EL (cell line): Measurements from ENCODE around the gene EPHA4.
"Not testable (repeated sequence)": the region's sequence is repeated elsewhere in the genome, so short reads cannot be mapped to it uniquely, and the experiment has no call there.

ENCODE experiments used
- DNase-seq: peaks from one replicate; pipeline ENCODE4 v3.0.0-alpha.2; 2016

Gene EPHA4

DNA sequence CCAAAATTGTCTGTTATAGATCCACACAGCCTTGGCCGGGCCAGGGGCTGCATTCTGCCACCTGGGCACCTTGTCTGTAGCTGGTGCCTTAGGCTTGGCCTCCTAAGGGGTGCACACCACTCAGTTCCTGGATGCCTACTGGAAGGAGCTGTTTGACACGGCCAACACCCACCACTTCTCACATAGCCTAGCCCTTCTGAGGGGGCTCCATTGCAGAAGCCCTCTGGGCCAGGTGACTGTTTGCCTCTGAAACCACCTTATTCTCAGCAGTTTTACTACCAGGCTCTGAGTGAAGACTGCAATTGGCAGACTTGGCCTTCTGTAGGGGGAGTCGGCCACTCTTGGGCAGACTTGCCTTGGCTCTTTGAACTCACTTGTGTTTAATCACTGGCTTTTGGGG, 39.5 kb downstream of the EPHA4 start:
- DNase-seq = no peak

DNA sequence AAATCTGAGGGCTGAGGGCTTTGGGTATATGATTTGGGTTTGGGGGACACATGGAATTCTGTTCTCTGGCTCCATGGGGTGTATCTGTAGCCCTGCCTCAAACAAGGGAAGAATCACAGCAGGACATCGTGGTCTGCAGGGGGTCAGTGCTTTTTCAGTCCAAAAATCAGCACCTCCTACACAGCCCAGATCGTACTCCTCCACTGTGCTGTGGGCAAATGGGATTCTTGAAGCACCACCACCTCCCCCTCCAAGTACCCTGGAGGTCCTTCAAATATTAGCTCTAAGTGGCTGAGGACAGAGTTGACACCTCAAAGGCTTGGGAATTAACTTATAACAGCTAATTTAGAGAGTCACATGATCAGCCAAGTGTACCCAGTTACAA, 41.5 kb downstream of the EPHA4 start:
- DNase-seq = no peak

DNA sequence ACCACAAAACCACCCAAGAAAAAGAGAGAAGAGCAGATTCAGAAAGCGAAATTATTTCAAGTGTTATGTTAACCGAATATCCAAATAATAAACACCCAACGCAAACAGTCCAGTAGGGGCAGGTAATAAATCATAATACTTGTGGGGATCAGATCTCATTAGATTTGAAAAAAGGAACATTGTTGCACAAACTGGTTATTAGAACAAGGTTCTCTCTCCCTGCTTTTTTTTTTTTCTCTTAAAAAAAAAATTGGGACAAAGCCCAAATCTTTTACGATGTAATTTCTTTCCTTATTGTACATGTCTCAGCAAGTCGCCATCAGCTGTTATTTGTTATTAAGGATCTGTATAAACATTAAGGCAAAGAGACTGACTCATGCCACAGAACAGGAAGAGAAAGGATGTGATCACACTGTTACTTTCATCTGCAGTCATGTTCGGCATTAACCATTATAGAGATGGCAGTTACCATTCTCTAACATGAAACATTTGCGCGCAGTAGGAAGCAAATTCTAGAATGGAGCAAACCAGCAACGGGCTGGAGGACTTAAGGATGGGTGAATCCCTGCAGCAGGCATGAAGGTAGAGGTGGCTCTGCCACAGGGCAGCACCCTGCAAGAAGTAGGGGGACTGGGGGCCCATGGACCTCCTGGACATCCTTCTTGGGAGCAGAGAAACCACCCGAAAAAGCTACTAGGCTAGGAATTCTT, 42.0 kb downstream of the EPHA4 start:
- peak; percentile 77 for DNase-seq

- DNase-seq = no peak
Measured at GRCh38 chr2:221529177-221529942, 42.7 kb downstream of the EPHA4 start.

- no peak for DNase-seq
Measured at GRCh38 chr2:221527776-221528309, 44.3 kb downstream of the EPHA4 start.

GRCh38 chr2:221524158-221524557, 47.9 kb downstream of the EPHA4 start:
- DNase-seq = no peak

DNA sequence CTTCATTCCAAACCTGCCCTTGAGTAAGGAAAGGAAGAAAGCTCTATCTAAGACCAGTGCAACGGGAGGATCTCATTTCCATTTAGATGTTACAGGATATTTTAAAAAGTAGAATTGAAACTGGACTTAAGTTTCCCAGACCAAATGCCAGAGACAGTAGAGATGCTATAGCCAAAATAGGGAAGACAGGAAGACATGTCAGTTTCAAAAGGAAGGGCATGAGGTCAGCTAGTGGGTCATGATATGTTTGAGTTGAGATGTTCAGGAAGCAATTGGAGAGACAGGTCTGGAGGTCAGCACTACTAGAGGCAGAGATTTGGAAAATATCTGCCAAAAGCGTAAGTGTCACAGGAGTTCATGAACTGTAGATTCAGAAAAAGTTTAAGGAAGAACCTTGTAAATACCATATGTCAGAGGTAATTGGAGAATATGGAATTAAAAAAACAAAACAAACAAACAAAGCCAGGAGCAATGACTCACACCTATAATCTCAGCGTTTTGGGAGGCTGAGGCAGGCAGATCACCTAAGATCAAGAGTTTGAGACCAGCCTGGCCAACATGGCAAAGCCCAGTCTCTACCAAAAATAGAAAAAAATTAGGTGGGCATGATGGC, 50.8 kb downstream of the EPHA4 start:
- no peak for DNase-seq

DNA sequence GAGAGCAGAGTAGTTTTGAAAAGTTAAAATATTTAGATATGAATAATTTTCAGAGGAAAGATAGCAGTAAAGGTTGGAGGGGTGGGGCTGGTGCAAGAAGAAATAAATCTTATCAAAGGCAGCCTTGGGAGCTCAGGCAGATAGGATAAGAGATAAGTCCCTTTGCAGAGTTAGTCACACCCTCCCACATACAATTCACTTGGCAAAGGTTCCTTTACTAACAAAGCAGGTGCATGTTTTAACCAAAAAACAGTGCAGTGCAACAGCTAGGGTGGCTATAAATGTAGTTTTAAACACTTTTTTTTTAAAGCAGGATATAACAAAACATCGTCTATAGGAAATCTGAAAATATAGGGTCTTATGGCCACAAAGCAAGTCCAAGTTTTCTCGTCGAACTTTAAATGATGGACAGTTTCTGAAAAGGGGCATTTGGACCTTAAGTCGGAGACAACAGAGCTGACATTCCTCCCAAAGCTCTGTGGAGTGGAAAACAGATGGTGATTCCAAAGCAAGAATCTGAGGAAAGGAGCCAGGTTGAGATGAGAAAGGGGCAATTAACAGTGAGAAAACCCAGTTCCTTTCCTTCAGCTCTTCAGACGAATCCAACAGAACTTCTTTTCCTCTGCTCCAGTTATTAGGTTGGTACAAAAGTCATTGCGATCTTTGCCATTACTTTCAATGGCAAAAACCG, 53.0 kb downstream of the EPHA4 start:
- peak; percentile 5 for DNase-seq

DNA sequence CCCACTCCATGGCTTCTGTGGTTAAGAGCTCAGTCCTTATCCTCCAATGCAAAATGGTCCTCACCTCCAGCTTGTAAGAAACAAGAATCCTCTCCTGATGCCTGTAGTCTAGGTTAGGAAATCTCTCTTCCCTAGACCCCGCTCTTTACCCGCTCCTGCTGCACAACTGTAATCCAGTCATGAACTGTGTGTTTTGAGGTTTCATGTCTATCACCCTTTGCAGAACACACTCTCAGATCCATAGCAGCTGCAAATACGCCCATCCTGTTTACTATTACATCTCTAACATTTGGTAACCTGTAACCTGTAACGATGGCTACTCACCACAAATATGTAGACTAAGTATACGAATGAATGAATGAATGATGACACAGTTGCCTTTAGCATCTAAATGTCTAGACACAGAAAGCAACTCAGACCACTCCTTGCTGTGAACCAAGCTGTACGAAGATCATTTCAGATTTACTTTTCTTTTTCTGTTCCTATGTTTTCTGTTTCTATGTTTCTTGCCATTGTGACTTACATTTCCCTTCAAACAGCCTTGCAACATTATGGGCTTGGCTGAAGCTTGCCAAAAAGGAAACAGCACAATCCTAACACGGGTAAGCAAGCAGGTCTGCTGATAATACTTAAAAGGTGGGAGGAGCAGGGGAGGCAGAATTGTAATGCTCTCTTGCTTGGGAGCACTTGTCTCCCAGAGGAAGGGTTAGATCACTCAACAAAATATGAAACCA, 53.7 kb downstream of the EPHA4 start:
- peak; percentile 25 for DNase-seq

GRCh38 chr2:221517696-221518151, 54.4 kb downstream of the EPHA4 start:
- peak; percentile 84 for DNase-seq

- DNase-seq = no peak
Measured at GRCh38 chr2:221517146-221517695, 54.9 kb downstream of the EPHA4 start.

DNA sequence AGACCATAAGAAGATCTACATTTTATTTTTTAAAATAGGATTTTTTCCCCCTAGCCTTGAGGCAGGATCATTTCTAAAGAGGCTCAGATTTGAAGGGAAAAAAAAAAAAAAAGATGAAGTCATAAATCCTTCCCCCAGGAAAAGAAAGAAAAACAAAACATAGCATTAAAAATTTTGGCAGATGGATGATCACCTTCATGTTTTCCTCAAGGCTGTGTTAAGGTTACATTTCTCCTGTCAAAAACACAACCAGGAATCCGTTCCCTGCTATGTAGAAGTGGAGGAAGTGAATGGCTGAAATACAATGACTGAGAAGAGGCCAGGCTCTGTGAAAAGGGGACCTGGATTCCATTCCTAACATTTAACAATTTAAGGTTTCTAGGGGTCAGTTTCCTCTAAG, 56.2 kb downstream of the EPHA4 start:
- DNase-seq = no peak

DNA sequence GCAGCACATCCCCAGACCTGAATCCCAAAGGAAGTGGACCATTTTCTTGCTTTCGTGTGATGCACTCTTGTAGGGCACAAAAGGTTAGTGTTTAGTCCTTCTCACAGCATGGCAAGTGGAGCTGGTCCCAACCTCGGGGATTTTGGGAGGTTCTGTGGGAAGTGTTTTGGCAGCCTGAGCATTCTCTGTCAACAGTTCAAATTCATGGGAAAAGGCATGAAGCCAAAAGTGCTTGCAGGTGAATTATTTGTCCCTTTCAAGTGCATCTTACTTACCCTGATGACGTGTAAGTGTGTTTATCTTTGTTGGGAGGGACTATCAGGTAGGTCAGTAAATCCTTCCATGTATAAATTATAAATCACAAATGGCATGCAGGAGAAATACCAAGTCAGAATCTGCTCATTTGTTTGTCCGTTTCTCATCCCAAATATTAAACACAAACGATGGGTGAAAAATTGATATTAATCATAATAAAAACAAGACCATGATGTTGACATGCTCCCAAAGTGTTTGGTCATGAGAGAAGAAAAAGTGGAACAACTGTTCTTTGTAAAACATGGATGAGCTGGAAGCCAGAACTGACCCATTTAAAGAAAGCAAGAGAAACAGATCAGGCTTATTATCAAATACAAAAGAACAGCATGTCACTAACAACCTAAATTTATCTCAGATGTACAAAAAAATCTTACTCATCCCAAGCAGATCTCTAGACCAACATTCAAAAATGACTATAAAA, 57.6 kb downstream of the EPHA4 start:
- no peak for DNase-seq

DNA sequence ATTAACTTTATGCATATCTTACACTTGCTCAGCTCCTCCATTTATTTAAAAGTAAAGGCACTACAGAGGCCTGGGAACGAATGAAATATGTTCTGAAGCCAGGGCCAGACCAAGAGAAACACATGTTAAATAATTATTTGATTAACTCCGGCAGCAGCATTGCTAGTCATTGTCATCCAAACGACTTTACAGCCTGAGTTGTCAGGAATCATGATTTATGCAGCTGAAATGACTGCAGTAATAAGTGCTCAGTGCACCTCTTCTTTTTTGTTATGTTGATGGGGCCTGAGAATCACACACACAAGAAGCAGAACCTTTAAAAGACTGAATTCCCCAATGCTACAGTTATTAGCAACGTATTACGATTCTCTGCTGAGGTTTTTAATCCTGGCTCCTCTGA, 58.9 kb downstream of the EPHA4 start:
- DNase-seq = no peak

DNA sequence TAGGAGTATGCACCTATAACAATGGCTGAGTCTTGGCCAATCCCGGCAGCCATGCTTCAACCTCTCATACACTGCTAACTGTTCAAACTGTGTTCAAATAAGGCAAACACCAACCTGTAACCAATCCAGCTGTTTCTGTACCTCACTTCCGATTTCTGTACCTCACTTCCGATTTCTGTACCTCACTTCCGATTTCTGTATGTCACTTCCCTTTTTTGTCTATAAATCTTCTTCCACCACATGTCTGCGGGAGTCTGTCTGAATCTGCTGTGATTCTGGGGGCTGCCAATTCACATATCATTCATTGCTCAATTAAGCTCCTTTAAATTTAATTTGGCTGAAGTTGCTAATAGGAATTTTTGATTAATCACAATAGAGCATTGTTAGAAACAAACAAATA, 60.8 kb downstream of the EPHA4 start:
- DNase-seq = not testable (repeated sequence)

- no peak for DNase-seq
Measured at GRCh38 chr2:221506469-221506868, 65.6 kb downstream of the EPHA4 start.

- no peak for DNase-seq
Measured at GRCh38 chr2:221505605-221506004, 66.5 kb downstream of the EPHA4 start.

DNA sequence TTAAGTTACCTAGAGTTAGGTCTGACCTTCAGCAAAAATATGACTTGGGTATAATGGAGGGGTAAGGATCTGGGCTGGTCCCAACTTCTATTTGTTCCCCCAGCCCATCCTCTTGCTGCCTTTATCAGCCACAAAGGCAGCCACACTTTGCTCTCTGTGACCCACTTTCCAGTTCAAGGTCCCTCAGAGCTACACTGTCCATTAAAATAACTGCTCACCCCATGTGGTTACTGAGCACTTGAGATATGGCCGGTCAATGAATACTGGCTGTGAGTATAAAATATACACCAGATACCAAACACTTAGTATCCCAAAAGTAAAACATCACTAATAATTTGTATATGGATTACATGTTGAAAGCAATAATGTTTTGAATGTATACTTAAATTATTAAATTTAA, 67.2 kb downstream of the EPHA4 start:
- DNase-seq = no peak

DNA sequence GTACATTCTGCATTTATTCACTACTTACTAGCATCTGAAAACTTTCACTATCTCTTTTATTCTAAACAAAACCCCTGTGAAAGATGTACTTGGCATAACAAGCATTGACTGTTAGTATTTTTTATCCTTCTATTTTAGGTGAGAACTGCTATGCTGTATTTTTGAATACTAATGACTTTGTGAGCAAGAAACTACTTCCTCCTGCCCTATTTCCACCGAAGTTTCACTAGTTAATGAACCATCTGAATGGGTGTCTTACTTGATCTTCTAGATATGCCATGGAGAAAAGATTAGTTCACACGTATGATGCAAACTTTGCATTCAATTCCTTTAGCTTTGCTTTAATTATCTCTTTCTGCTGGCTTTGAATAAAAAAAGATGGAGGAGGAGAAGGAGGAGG, 68.1 kb downstream of the EPHA4 start:
- DNase-seq = no peak

DNA sequence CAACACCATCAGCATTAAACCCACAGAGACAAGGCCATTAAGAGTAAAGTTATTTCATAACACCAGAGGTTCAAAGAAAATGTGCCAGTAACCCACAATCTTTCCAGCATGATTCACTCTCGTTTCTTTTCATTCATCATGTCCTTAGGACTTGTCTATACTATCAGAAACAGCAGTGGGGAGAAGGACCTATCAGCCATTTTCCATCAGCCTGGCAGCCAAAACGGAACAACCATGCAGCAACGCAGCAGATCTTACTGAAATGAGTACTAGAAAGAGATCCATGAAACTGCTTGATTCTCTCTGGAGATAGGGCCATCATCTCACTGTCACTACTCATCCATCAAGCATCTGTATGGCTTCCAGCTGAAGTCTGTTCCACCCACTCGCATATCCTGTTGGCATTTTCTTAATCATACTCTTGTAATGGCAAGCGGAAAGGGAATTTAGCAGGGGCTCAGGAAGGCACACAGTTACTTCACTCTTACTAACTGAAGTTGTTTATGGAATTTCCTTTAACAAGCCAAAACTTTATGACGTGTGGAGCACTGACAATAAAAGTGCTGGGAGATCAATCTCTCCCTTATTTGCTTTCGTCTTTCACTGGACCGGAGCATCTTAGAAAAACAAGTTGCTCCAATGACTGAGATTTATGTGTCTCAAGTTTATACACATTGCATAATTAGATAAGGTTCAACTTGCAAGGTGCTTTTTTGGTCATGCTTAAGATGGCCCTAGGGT, 69.7 kb downstream of the EPHA4 start:
- DNase-seq = peak; percentile 84

- no peak for DNase-seq
Measured at GRCh38 chr2:221501883-221502269, 70.2 kb downstream of the EPHA4 start.
